GM11168 (cell line): ENCODE measurements around the gene CLINT1.

Source experiments
- in situ Hi-C: fragments of 300-500 bp; cut with MboI; formaldehyde crosslinking; loops from one replicate; pipeline ENCODE4 v1.12.0; 2022; ENCODE audit warnings: low sequenced_read_pairs; ENCODE audit not compliant: unreplicated experiment

The CLINT1 gene

GRCh38 chr5:157766902-157767301 lies 92.0 kb downstream of the CLINT1 start:
- in situ Hi-C loops = no loop called here

GRCh38 chr5:157766442-157766841 lies 92.5 kb downstream of the CLINT1 start:
- in situ Hi-C loops = no loop called here

- in situ Hi-C loops = no loop called here
Measured at GRCh38 chr5:157764531-157764930, 94.4 kb downstream of the CLINT1 start.

- in situ Hi-C loops = no loop called here
Measured at GRCh38 chr5:157761690-157762621, 97.0 kb downstream of the CLINT1 start.

GRCh38 chr5:157758706-157759105 lies 100.2 kb downstream of the CLINT1 start:
- in situ Hi-C loops = no loop called here

GRCh38 chr5:157756122-157756521 lies 102.8 kb downstream of the CLINT1 start:
- in situ Hi-C loops = no loop called here

GRCh38 chr5:157750320-157750719 lies 108.6 kb downstream of the CLINT1 start:
- in situ Hi-C loops = no loop called here

GRCh38 chr5:157749462-157749799 lies 109.5 kb downstream of the CLINT1 start:
- in situ Hi-C loops = no loop called here

- in situ Hi-C loops = no loop called here
Measured at GRCh38 chr5:157748760-157749461, 110.0 kb downstream of the CLINT1 start.

GRCh38 chr5:157747766-157748700 lies 110.9 kb downstream of the CLINT1 start:
- in situ Hi-C loops = no loop called here

- in situ Hi-C loops = no loop called here
Measured at GRCh38 chr5:157747173-157747740, 111.7 kb downstream of the CLINT1 start.

GRCh38 chr5:157745041-157745456 lies 113.9 kb downstream of the CLINT1 start:
- in situ Hi-C loops = no loop called here

GRCh38 chr5:157744051-157745011 lies 114.6 kb downstream of the CLINT1 start:
- in situ Hi-C loops = loop anchor here (5.0 kb wide), 1 partner anchor 87 kb away; no protein-coding TSS in a partner anchor

- in situ Hi-C loops = loop anchor here (5.0 kb wide), 1 partner anchor 86 kb away; no protein-coding TSS in a partner anchor
Measured at GRCh38 chr5:157743163-157744050, 115.5 kb downstream of the CLINT1 start, which contains the start of gene LSM11. Gene LSM11 (plus strand): TSS chr5:157743712. CDS start chr5:157743751, 39 bp downstream.

GRCh38 chr5:157741131-157741530 lies 117.8 kb downstream of the CLINT1 start:
- in situ Hi-C loops = loop anchor here (5.0 kb wide), 1 partner anchor 84 kb away; no protein-coding TSS in a partner anchor

GRCh38 chr5:157740229-157740610 lies 118.7 kb downstream of the CLINT1 start:
- in situ Hi-C loops = loop anchor here (5.0 kb wide), 1 partner anchor 83 kb away; no protein-coding TSS in a partner anchor

- in situ Hi-C loops = loop anchor here (5.0 kb wide), 1 partner anchor 82 kb away; no protein-coding TSS in a partner anchor
Measured at GRCh38 chr5:157739388-157740228, 119.3 kb downstream of the CLINT1 start.
